Neural progenitor cell (in vitro differentiated cells): ENCODE data around the gene ZMPSTE24. TPM values are rescaled to one million over a fixed set of nuclear protein-coding genes. Genes with fewer than 3 reads are reported as not detected.

Source experiments
- DNase-seq: peaks from one replicate; pipeline ENCODE4 v3.0.0-alpha.2; 2016; ENCODE audit warnings: low spot score
- H2AFZ ChIP-seq: fragments of 200-600 bp; sonication (generic); replicated peaks from 2 replicates; pipeline ENCODE4 v1.6.1; 2016; ENCODE audit warnings: antibody characterized with exemption
- H3F3A ChIP-seq: fragments of 200-600 bp; sonication (generic); 2 replicates; pipeline ENCODE4 v1.6.1; 2016; ENCODE audit warnings: antibody characterized with exemption, low read depth
- H3K27ac ChIP-seq: fragments of 200-600 bp; sonication (generic); 2 replicates; pipeline ENCODE4 v1.5.1; 2016; ENCODE audit warnings: mild to moderate bottlenecking
- H3K27me3 ChIP-seq: fragments of 200-600 bp; sonication (generic); 2 replicates; pipeline ENCODE4 v1.6.1; 2016; ENCODE audit warnings: mild to moderate bottlenecking, moderate library complexity
- H3K36me3 ChIP-seq: fragments of 200-600 bp; sonication (generic); 2 replicates; pipeline ENCODE4 v1.5.1; 2016
- H3K4me1 ChIP-seq: fragments of 200-600 bp; sonication (generic); 2 replicates; pipeline ENCODE4 v1.6.1; 2016; ENCODE audit warnings: mixed run types
- H3K4me2 ChIP-seq: fragments of 200-600 bp; sonication (generic); 2 replicates; pipeline ENCODE4 v1.6.1; 2016
- H3K4me3 ChIP-seq: fragments of 200-600 bp; sonication (generic); 2 replicates; pipeline ENCODE4 v1.5.1; 2016
- H3K79me2 ChIP-seq: fragments of 200-600 bp; sonication (generic); 2 replicates; pipeline ENCODE4 v1.6.1; 2016; ENCODE audit warnings: low read depth
- H3K9ac ChIP-seq: fragments of 200-600 bp; sonication (generic); 2 replicates; pipeline ENCODE4 v1.6.1; 2016
- H3K9me3 ChIP-seq: fragments of 200-600 bp; sonication (generic); 2 replicates; pipeline ENCODE4 v1.5.1; 2016; ENCODE audit warnings: low read depth
- H4K20me1 ChIP-seq: fragments of 200-600 bp; sonication (generic); 2 replicates; pipeline ENCODE4 v1.6.1; 2016; ENCODE audit warnings: low read depth
- H3K27ac Mint-ChIP-seq: 3 replicates; pipeline ENCODE4 v1.8.0; 2021; ENCODE audit warnings: mixed read lengths
- H3K27me3 Mint-ChIP-seq: 2 replicates; pipeline ENCODE4 v1.8.0; 2022; ENCODE audit warnings: low read depth, mild to moderate bottlenecking, inconsistent platforms, moderate library complexity, mixed read lengths; ENCODE audit not compliant: insufficient read depth
- H3K36me3 Mint-ChIP-seq: 3 replicates; pipeline ENCODE4 v1.8.0; 2021; ENCODE audit warnings: mixed read lengths
- H3K4me1 Mint-ChIP-seq: 3 replicates; pipeline ENCODE4 v1.8.0; 2021; ENCODE audit warnings: mixed read lengths
- H3K4me3 Mint-ChIP-seq: 3 replicates; pipeline ENCODE4 v1.8.0; 2021; ENCODE audit warnings: mild to moderate bottlenecking, moderate library complexity, mixed read lengths
- H3K9me3 Mint-ChIP-seq: 3 replicates; pipeline ENCODE4 v1.8.0; 2020; ENCODE audit warnings: mixed read lengths
- CTCF ChIP-seq: fragments of 200-600 bp; sonication (generic); IDR thresholded peaks from 2 replicates; pipeline ENCODE4 v1.5.1; 2017; ENCODE audit warnings: antibody characterized with exemption, mild to moderate bottlenecking
- EZH2 ChIP-seq: fragments of 200-600 bp; sonication (generic); IDR thresholded peaks from 2 replicates; pipeline ENCODE4 v1.6.1; 2017; ENCODE audit warnings: antibody characterized with exemption, mild to moderate bottlenecking, moderate library complexity
- EZH2phosphoT487 ChIP-seq: fragments of 200-600 bp; sonication (generic); IDR thresholded peaks from 2 replicates; pipeline ENCODE4 v1.6.1; 2017; ENCODE audit warnings: antibody characterized with exemption
- total RNA-seq: library from RNA; depleted of rRNA; stranded (reverse); fragments of >200 nt; gene quantifications from 2 replicates; pipeline ENCODE4 v1.2.3, GENCODE V29; 2015; ENCODE audit warnings: low replicate concordance

ZMPSTE24 gene
- total RNA-seq, 1 donor from 2014 or later, result 38.0 TPM

- Histone ChIP-seq H2AFZ (no peak overlapping the region), H3K4me1 (no peaks in the 10 kb centered on the region), H3K4me3 (no peak overlapping the region), H3F3A (no peaks in the 10 kb centered on the region), H3K9me3 (no peaks in the 10 kb centered on the region), H3K27ac (no peak overlapping the region), H3K27me3 (no peaks in the 10 kb centered on the region), H3K4me2 (no peak overlapping the region), H3K9ac (no peak overlapping the region), H3K79me2 (peaks cover 27% of the 10 kb centered on the region), H4K20me1 (no peaks in the 10 kb centered on the region), H3K36me3 (peaks cover 9% of the 10 kb centered on the region)
- TF ChIP-seq EZH2, result no peak
- TF ChIP-seq CTCF, result no peak
- TF ChIP-seq EZH2phosphoT487, result no peak
- Mint-ChIP-seq H3K4me1 (no peaks in the 10 kb centered on the region), H3K36me3 (peaks cover 6% of the 10 kb centered on the region), H3K4me3 (no peak overlapping the region), H3K9me3 (no peaks in the 10 kb centered on the region), H3K27me3 (no peaks in the 10 kb centered on the region), H3K27ac (no peak overlapping the region)
- DNase-seq, result no peak
These were observed 7.9 kb downstream of the ZMPSTE24 start for GRCh38 chr1:40265919-40266318.

- no peak overlapping the region for H3K4me2 ChIP-seq
- Mint-ChIP-seq H3K36me3 (peaks cover 9% of the 10 kb centered on the region), H3K9me3 (no peaks in the 10 kb centered on the region), H3K27me3 (no peaks in the 10 kb centered on the region), H3K4me1 (no peaks in the 10 kb centered on the region), H3K4me3 (no peak overlapping the region), H3K27ac (no peak overlapping the region)
- peaks cover 5% of the 10 kb centered on the region for H3K36me3 ChIP-seq
- DNase-seq, result no peak
- no peaks in the 10 kb centered on the region for H3F3A ChIP-seq
- H3K9me3 ChIP-seq, result no peaks in the 10 kb centered on the region
- peaks cover 24% of the 10 kb centered on the region for H3K79me2 ChIP-seq
- H2AFZ ChIP-seq, result no peak overlapping the region
- no peaks in the 10 kb centered on the region for H4K20me1 ChIP-seq
- no peak overlapping the region for H3K9ac ChIP-seq
- no peaks in the 10 kb centered on the region for H3K4me1 ChIP-seq
- no peak overlapping the region for H3K4me3 ChIP-seq
- H3K27me3 ChIP-seq, result no peaks in the 10 kb centered on the region
- TF ChIP-seq CTCF, result no peak
- TF ChIP-seq EZH2, result no peak
- TF ChIP-seq EZH2phosphoT487, result no peak
- no peak overlapping the region for H3K27ac ChIP-seq
These were observed 8.9 kb downstream of the ZMPSTE24 start for GRCh38 chr1:40266786-40267535.

- no peak overlapping the region for H2AFZ ChIP-seq
- Mint-ChIP-seq H3K9me3 (no peaks in the 10 kb centered on the region), H3K27ac (no peak overlapping the region), H3K4me3 (no peak overlapping the region), H3K27me3 (no peaks in the 10 kb centered on the region), H3K36me3 (peaks cover 10% of the 10 kb centered on the region), H3K4me1 (no peaks in the 10 kb centered on the region)
- H3K4me2 ChIP-seq, result no peak overlapping the region
- H3K4me1 ChIP-seq, result no peaks in the 10 kb centered on the region
- H3K27me3 ChIP-seq, result no peaks in the 10 kb centered on the region
- no peak overlapping the region for H3K27ac ChIP-seq
- no peak for DNase-seq
- TF ChIP-seq EZH2phosphoT487 (no peak), CTCF (no peak), EZH2 (no peak)
- H3K36me3 ChIP-seq, result peaks cover 12% of the 10 kb centered on the region
- no peaks in the 10 kb centered on the region for H3K9me3 ChIP-seq
- no peak overlapping the region for H3K9ac ChIP-seq
- peaks cover 24% of the 10 kb centered on the region for H3K79me2 ChIP-seq
- H3F3A ChIP-seq, result no peaks in the 10 kb centered on the region
- H3K4me3 ChIP-seq, result no peak overlapping the region
- no peaks in the 10 kb centered on the region for H4K20me1 ChIP-seq
These were observed 9.7 kb downstream of the ZMPSTE24 start for GRCh38 chr1:40267767-40268187.
